ENCODE measurements around the gene CRB1. TPM values are rescaled to one million over a fixed set of nuclear protein-coding genes. Genes with fewer than 3 reads are reported as not detected.

Gene CRB1
- total and polyA plus RNA-seq, 4 donors, result 0.03 to 0.55 (median 0.30) TPM

DNA sequence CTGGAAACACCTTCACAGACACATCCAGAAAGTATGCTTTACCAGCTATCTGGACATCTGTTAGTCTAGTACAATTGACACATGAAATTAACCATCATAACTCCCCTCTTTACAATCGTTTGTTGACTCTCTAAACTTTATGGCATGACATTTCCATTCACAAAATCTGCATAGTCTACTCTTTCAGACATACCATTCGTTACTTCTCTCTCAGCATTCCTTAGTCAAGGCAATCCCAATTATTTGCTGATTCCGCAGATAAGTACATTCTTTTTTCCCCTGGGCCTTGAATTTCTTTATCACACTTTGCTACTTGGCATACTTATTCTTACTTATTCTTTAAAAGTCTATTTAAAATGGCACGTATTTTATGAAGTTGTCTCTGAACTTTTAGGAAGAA is 15.1 kb upstream of the CRB1 start:
- no peak for DNase-seq
- H3K36me3 ChIP-seq (ENCODE audit: control insufficient read depth in 4 of 4, insufficient read depth in 4 of 4, low read length in 4 of 4), result no peaks in the 10 kb centered on the region
- no peak overlapping the region for H3K9ac ChIP-seq (ENCODE audit: insufficient read depth in 1 of 2, low read length in 2 of 2)
- no peak overlapping the region for H3K4me3 ChIP-seq
- H3K4me1 ChIP-seq (ENCODE audit: control insufficient read depth in 5 of 5, insufficient read depth in 5 of 5, low read length in 5 of 5), result no peaks in the 10 kb centered on the region
- H3K9me3 ChIP-seq (ENCODE audit: control insufficient read depth in 4 of 4, insufficient read depth in 3 of 4, low read length in 3 of 4), result no peaks in the 10 kb centered on the region
- WGBS, 2 donors, result 65 to 80% methylated on average over 4 of the region's 4 CpGs
- no peak for ATAC-seq (ENCODE audit: insufficient read depth, low FRiP score)
- TF ChIP-seq, protein P1, sequence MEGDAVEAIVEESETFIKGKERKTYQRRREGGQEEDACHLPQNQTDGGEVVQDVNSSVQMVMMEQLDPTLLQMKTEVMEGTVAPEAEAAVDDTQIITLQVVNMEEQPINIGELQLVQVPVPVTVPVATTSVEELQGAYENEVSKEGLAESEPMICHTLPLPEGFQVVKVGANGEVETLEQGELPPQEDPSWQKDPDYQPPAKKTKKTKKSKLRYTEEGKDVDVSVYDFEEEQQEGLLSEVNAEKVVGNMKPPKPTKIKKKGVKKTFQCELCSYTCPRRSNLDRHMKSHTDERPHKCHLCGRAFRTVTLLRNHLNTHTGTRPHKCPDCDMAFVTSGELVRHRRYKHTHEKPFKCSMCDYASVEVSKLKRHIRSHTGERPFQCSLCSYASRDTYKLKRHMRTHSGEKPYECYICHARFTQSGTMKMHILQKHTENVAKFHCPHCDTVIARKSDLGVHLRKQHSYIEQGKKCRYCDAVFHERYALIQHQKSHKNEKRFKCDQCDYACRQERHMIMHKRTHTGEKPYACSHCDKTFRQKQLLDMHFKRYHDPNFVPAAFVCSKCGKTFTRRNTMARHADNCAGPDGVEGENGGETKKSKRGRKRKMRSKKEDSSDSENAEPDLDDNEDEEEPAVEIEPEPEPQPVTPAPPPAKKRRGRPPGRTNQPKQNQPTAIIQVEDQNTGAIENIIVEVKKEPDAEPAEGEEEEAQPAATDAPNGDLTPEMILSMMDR (IDR thresholded peaks at IDR 0.05; ENCODE audit: control extremely low read depth, extremely low read depth), result no peak
- no peak overlapping the region for H3K27ac ChIP-seq (ENCODE audit: low read depth in 1 of 2, low read length in 1 of 2)
- no peaks in the 10 kb centered on the region for H3K27me3 ChIP-seq (ENCODE audit: control insufficient read depth in 3 of 3, insufficient read depth in 3 of 3, low read length in 2 of 3)

DNA sequence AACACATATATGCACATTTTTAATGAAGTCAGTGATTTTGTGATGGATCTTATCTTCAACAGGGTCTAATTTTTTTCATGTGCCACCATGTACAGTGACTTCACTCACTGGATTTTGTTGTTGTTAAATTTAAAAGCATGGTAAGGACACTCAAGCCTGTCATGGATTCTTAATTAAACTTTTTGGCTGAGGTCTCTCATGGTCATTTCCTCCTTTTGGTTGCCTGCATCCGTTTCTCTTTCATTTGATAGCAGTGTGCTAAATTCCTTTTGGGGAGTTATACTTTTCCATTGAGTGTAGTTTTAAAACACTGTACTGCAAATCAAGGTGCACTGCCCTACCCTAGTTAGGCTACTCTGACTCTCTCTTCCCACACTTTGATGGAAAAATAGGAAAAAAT is 13.2 kb upstream of the CRB1 start:
- H3K9ac ChIP-seq (ENCODE audit: insufficient read depth in 1 of 2, low read length in 2 of 2), result no peak overlapping the region
- no peaks in the 10 kb centered on the region for H3K4me1 ChIP-seq (ENCODE audit: control insufficient read depth in 5 of 5, insufficient read depth in 5 of 5, low read length in 5 of 5)
- TF ChIP-seq, protein P1 (IDR thresholded peaks at IDR 0.05; ENCODE audit: control extremely low read depth, extremely low read depth), result no peak
- H3K27ac ChIP-seq (ENCODE audit: low read depth in 1 of 2, low read length in 1 of 2), result no peak overlapping the region
- no peaks in the 10 kb centered on the region for H3K27me3 ChIP-seq (ENCODE audit: control insufficient read depth in 3 of 3, insufficient read depth in 3 of 3, low read length in 2 of 3)
- no peak overlapping the region for H3K4me3 ChIP-seq
- no peaks in the 10 kb centered on the region for H3K36me3 ChIP-seq (ENCODE audit: control insufficient read depth in 4 of 4, insufficient read depth in 4 of 4, low read length in 4 of 4)
- ATAC-seq (ENCODE audit: insufficient read depth, low FRiP score) (no peak), DNase-seq (no peak)
- no peaks in the 10 kb centered on the region for H3K9me3 ChIP-seq (ENCODE audit: control insufficient read depth in 4 of 4, insufficient read depth in 3 of 4, low read length in 3 of 4)
- WGBS, 2 donors, result 26 to 29% methylated on average over 1 of the region's 1 CpG

DNA sequence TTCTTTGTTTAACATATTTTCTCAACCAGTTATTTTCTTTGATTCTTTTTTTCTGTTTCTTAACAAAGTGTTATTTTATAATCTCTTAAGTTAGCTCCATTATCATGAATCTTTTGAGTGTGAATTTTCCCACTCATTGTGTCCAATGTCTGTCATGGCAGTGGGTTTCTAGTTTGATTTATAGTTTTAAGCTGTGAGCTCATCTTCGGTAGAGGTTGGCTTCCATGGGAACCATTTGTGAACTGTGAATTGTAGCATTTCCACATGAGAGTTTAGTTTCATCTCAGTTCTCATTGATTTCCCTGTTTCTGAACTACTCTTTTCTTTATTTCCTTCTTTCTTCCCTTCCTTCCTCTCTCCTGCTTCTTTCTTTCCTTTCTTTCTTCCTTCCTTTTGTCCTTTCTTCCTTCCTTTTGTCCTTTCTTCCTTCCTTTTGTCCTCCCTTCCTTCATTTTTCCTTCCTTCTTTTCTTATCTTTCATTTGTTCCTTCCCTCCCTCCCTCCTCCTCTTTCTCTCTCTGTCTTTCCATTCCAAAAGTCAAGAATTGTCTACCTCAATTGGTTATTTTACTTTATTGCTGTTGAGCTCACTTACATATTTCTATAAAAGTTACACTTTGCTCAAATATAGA is 3.0 kb upstream of the CRB1 start:
- TF ChIP-seq, protein P1 (IDR thresholded peaks at IDR 0.05; ENCODE audit: control extremely low read depth, extremely low read depth), result no peak
- H3K36me3 ChIP-seq (ENCODE audit: control insufficient read depth in 4 of 4, insufficient read depth in 4 of 4, low read length in 4 of 4), result no peaks in the 10 kb centered on the region
- H3K9ac ChIP-seq (ENCODE audit: insufficient read depth in 1 of 2, low read length in 2 of 2), result no peak overlapping the region
- no peaks in the 10 kb centered on the region for H3K27me3 ChIP-seq (ENCODE audit: control insufficient read depth in 3 of 3, insufficient read depth in 3 of 3, low read length in 2 of 3)
- 92 to 96% methylated on average over 1 of the region's 1 CpG for WGBS, 2 donors
- peaks cover 0 to 3% (median 0%) of the 10 kb centered on the region in 5 donors for H3K4me1 ChIP-seq (ENCODE audit: control insufficient read depth in 5 of 5, insufficient read depth in 5 of 5, low read length in 5 of 5)
- H3K27ac ChIP-seq (ENCODE audit: low read depth in 1 of 2, low read length in 1 of 2), result no peak overlapping the region
- H3K4me3 ChIP-seq, result no peak overlapping the region
- ATAC-seq (ENCODE audit: insufficient read depth, low FRiP score), result no peak
- DNase-seq, result no peak
- H3K9me3 ChIP-seq (ENCODE audit: control insufficient read depth in 4 of 4, insufficient read depth in 3 of 4, low read length in 3 of 4), result no peaks in the 10 kb centered on the region

DNA sequence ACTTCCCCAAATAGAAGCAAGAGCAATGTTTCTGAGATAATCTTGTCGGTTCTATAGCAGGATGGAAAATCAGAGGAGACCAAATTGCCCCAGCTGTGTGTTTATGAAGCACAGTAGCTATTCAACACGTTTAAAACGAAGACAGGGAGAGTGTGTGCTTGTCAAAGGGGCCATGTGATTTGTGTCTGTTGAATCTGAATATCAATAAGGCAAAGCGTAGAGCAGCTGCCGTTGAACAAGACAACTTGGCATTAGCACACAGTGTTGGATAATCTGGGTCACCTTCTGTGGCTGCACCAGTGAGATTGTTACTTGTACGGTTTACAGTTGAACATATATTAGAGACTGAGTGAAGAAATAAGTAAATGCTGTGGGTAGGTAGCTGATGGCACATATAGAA is 1.0 kb downstream of the CRB1 start:
- 56 to 72% methylated on average over 6 of the region's 6 CpGs for WGBS, 2 donors
- peaks cover 0 to 3% (median 0%) of the 10 kb centered on the region in 5 donors for H3K4me1 ChIP-seq (ENCODE audit: control insufficient read depth in 5 of 5, insufficient read depth in 5 of 5, low read length in 5 of 5)
- H3K36me3 ChIP-seq (ENCODE audit: control insufficient read depth in 4 of 4, insufficient read depth in 4 of 4, low read length in 4 of 4), result no peaks in the 10 kb centered on the region
- H3K9me3 ChIP-seq (ENCODE audit: control insufficient read depth in 4 of 4, insufficient read depth in 3 of 4, low read length in 3 of 4), result no peaks in the 10 kb centered on the region
- no peak overlapping the region for H3K9ac ChIP-seq (ENCODE audit: insufficient read depth in 1 of 2, low read length in 2 of 2)
- TF ChIP-seq, protein P1 (IDR thresholded peaks at IDR 0.05; ENCODE audit: control extremely low read depth, extremely low read depth), result no peak
- no peak overlapping the region for H3K4me3 ChIP-seq
- H3K27ac ChIP-seq (ENCODE audit: low read depth in 1 of 2, low read length in 1 of 2), result no peak overlapping the region
- DNase-seq (no peak), ATAC-seq (ENCODE audit: insufficient read depth, low FRiP score) (no peak)
- H3K27me3 ChIP-seq (ENCODE audit: control insufficient read depth in 3 of 3, insufficient read depth in 3 of 3, low read length in 2 of 3), result no peaks in the 10 kb centered on the region

Measured in lung (tissue), 12 donors.